ENCODE data around the gene CHMP6. TPM values are rescaled to one million over a fixed set of nuclear protein-coding genes. Genes with fewer than 3 reads are reported as not detected.
A peak's percentile ranks its signal among the peaks of the same experiment; 100 is the strongest.

The CHMP6 gene
- total and polyA plus RNA-seq, 11 donors, result 17.9 to 35.5 (median 19.6) TPM

DNA sequence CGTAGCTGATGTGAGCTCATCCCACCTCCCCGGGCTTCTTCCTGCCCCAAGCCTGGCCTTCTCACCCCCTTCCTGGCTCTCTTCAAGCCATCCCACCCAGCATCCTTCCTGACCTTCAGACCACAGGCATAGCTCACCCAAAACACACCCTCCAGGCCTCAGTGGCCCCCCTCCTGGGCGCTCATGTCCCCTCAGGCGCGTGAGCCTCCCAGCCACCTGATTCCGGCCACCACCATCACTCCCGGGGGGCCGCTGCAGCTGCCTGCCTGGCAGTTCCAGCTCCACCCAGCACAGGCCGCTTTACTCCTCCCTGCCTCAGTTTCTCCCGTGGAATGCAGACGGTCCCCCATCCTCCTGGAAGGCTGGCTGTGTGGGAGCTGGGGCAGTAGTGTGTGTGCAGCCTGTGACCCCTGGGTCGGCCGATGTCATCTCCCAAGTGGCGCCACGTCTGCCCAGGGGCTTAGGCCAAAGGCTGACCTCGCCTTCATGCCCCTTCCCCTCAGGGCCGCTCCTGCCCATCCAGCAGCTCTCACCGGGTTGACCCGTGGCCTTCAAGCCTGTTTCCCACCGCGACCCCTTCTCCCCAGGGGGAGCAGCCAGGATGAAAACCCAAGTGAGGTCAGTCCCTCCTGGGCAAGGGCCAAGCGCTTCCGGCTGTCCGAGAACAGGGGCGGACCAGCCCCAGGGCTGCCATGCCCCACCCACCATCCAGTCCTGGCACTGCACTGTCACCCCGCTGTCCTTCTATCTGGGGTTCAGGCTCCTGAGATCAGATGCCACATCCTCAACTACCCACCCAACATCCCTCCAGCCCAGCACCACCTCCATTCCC, 11.9 kb upstream of the CHMP6 start:
- H3K36me3 ChIP-seq, result no peaks in the 10 kb centered on the region
- H3K9me3 ChIP-seq, result no peaks in the 10 kb centered on the region
- H3K4me1 ChIP-seq, result peaks cover 0 to 18% (median 8%) of the 10 kb centered on the region in 12 donors
- TF ChIP-seq, protein P1, sequence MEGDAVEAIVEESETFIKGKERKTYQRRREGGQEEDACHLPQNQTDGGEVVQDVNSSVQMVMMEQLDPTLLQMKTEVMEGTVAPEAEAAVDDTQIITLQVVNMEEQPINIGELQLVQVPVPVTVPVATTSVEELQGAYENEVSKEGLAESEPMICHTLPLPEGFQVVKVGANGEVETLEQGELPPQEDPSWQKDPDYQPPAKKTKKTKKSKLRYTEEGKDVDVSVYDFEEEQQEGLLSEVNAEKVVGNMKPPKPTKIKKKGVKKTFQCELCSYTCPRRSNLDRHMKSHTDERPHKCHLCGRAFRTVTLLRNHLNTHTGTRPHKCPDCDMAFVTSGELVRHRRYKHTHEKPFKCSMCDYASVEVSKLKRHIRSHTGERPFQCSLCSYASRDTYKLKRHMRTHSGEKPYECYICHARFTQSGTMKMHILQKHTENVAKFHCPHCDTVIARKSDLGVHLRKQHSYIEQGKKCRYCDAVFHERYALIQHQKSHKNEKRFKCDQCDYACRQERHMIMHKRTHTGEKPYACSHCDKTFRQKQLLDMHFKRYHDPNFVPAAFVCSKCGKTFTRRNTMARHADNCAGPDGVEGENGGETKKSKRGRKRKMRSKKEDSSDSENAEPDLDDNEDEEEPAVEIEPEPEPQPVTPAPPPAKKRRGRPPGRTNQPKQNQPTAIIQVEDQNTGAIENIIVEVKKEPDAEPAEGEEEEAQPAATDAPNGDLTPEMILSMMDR (IDR thresholded peaks at IDR 0.05), result no peak
- no peak for TF ChIP-seq POLR2A (IDR thresholded peaks at IDR 0.05)
- peaks cover 0 to 17% (median 10%) of the 10 kb centered on the region in 9 donors for H3K27me3 ChIP-seq
- 56 to 79% (median 69%) methylated on average over 14 to 26 of the region's 26 CpGs for WGBS, 4 donors
- H3K4me3 ChIP-seq, result no peak overlapping the region
- intact Hi-C loops (cut with DNase I), result loop anchor here (2.0 to 10.0 kb wide), 5 partner anchors 112 to 555 kb away; no protein-coding TSS in a partner anchor
- ATAC-seq (no peak), DNase-seq (peak in 1 of 5 donors; percentile 61)
- H3K27ac ChIP-seq, result no peak overlapping the region

DNA sequence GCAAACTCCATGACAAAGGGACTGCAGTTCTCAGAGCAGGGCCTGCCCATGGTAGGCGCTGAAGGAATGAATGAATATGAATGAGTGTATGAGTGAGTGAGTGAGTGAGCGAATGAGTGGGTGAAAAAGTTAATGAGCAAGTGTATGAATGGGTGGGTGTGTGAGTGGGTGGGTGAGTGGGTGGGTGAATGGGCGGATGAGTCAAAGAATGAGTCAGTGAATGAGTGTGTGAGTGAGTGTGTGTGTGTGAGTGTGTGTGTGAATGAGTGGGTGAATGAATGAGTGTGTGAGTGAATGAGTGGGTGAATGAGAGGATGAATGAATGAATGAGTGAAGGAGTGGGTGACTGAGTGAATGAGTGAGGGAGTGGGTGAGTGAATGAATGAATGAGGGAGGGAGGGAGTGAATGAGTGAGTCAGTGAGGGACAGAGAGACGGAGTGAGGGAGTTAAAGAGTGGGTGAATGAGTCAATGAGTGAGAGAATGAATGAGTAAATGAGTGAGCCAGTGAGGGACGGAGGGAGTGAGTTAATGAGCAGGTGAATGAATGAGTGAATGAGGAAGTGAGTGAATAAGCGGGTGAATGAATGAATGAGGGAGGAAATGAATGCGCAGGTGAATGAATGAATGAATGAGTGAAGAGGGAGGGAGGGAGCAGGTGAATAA, 11.1 kb upstream of the CHMP6 start:
- Histone ChIP-seq H3K27me3 (peaks cover 0 to 17% (median 10%) of the 10 kb centered on the region in 9 donors), H3K9me3 (no peaks in the 10 kb centered on the region), H3K36me3 (no peaks in the 10 kb centered on the region), H3K27ac (no peak overlapping the region), H3K4me1 (peaks cover 0 to 18% (median 8%) of the 10 kb centered on the region in 12 donors), H3K4me3 (no peak overlapping the region)
- DNase-seq (no peak), ATAC-seq (no peak)
- WGBS, 4 donors, result 61 to 65% (median 64%) methylated on average over 7 of the region's 7 CpGs
- no peak for TF ChIP-seq POLR2A (IDR thresholded peaks at IDR 0.05)
- TF ChIP-seq, protein P1 (IDR thresholded peaks at IDR 0.05), result no peak
- intact Hi-C loops (cut with DNase I), result loop anchor here (1.0 to 5.0 kb wide), 5 partner anchors 113 to 556 kb away; no protein-coding TSS in a partner anchor

DNA sequence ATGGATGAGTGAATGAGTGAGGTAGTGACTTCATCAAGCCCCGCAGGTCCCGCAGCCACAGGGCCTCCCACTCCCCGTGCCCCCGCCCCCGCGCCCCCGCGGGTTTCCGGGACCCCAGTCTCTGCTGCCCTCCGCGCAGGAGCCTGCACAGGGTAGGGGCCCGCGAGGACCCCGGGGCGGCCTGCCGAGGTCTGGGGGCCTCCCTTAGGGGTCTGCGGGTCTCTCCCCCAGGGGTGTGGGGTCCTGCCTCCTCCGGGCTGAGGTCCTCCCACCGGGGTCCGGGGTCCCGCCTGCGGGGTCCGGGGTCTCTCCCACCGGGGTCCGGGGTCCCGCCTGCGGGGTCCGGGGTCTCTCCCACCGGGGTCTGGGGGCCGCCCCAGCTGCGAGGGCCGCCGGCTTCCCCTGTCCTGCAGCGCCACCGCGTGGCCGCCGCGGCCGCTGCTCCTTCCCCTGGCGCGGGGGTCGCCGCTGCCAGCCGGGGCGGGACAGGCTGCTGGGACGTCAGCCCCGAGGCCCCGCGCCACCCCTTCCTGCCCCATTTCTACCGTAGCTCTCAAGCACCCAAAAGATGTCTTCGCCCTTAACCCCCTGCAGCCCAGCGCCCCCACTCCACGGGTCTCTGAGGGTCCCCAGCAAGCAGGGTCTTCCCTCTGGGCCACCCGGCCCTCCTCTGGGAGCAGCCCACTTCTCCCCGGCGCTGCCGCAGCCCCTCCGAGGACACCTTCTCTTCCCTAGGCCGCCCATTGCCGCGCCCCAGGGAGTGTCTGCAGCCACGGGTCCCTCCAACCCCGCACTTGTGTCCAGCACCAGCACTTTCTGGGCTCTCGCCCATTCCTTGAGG, 10.4 kb upstream of the CHMP6 start:
- ATAC-seq (peak in 2 of 4 donors; percentile 31), DNase-seq (peak in 1 of 5 donors; percentile 62)
- Histone ChIP-seq H3K27ac (no peak overlapping the region), H3K36me3 (no peaks in the 10 kb centered on the region), H3K4me1 (peaks cover 0 to 18% (median 8%) of the 10 kb centered on the region in 12 donors), H3K4me3 (peak overlapping the region in 3 of 12 donors; percentile 13 to 15 (median 13)), H3K9me3 (no peaks in the 10 kb centered on the region), H3K27me3 (peaks cover 0 to 17% (median 10%) of the 10 kb centered on the region in 9 donors)
- 7 to 12% (median 7%) methylated on average over 40 to 65 of the region's 65 CpGs for WGBS, 4 donors
- TF ChIP-seq, protein P1 (IDR thresholded peaks at IDR 0.05), result peak; percentile 69 to 93 (median 85)
- TF ChIP-seq POLR2A (IDR thresholded peaks at IDR 0.05), result no peak
- intact Hi-C loops (cut with DNase I), result loop anchor here (1.0 to 5.0 kb wide), 5 partner anchors 114 to 556 kb away; no protein-coding TSS in a partner anchor
